ENCODE measurements around the gene GCNA. TPM values are rescaled to one million over a fixed set of nuclear protein-coding genes. Genes with fewer than 3 reads are reported as not detected.

Gene GCNA
- total RNA-seq, 1 experiment from 2014 or later = 1.0 TPM

DNA sequence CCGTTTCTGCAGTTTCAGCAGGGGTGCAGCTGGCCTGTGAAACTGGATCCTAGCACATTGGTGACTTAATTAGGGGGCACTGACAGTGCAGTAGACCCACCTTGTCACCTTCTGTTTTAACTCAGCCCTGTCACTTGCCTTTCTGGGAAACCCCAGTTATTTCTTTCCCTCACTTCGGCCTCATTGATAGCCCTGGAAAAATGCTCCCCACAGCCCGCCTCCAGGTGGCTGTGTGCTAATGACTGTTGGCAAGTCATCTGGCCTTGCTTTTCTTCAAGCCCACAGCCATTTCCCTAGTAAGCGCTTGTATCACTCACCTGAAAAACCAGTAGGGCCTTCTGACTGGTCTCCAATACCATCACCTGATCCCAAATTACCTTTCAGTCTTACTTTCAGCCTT, 36.8 kb downstream of the GCNA start (continued):
- no peak for TF ChIP-seq PRDM15 (CRISPR knock-in tag; IDR thresholded peaks at IDR 0.05)
- TF ChIP-seq, protein P1, sequence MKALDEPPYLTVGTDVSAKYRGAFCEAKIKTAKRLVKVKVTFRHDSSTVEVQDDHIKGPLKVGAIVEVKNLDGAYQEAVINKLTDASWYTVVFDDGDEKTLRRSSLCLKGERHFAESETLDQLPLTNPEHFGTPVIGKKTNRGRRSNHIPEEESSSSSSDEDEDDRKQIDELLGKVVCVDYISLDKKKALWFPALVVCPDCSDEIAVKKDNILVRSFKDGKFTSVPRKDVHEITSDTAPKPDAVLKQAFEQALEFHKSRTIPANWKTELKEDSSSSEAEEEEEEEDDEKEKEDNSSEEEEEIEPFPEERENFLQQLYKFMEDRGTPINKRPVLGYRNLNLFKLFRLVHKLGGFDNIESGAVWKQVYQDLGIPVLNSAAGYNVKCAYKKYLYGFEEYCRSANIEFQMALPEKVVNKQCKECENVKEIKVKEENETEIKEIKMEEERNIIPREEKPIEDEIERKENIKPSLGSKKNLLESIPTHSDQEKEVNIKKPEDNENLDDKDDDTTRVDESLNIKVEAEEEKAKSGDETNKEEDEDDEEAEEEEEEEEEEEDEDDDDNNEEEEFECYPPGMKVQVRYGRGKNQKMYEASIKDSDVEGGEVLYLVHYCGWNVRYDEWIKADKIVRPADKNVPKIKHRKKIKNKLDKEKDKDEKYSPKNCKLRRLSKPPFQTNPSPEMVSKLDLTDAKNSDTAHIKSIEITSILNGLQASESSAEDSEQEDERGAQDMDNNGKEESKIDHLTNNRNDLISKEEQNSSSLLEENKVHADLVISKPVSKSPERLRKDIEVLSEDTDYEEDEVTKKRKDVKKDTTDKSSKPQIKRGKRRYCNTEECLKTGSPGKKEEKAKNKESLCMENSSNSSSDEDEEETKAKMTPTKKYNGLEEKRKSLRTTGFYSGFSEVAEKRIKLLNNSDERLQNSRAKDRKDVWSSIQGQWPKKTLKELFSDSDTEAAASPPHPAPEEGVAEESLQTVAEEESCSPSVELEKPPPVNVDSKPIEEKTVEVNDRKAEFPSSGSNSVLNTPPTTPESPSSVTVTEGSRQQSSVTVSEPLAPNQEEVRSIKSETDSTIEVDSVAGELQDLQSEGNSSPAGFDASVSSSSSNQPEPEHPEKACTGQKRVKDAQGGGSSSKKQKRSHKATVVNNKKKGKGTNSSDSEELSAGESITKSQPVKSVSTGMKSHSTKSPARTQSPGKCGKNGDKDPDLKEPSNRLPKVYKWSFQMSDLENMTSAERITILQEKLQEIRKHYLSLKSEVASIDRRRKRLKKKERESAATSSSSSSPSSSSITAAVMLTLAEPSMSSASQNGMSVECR (CRISPR knock-in tag; IDR thresholded peaks at IDR 0.05; ENCODE audit: borderline replicate concordance) = no peak

GRCh38 chrX:71615954-71616353, 37.7 kb downstream of the GCNA start:
- Mint-ChIP-seq H3K4me1 (no peaks in the 10 kb centered on the region), H3K27ac (no peak overlapping the region; the same call in 1 of the 2 replicates), H3K27me3 (ENCODE audit: low read depth) (no peaks in the 10 kb centered on the region), H3K4me3 (no peak overlapping the region), H3K36me3 (peaks cover 20% of the 10 kb centered on the region), H3K9me3 (no peaks in the 10 kb centered on the region)
- ATAC-seq (no peak), DNase-seq (ENCODE audit: low spot score) (no peak)
- ChIA-PET CTCF (no interaction called here), POLR2A (no interaction called here)
- TF ChIP-seq ZNF121 (CRISPR knock-in tag; IDR thresholded peaks at IDR 0.05) (no peak), NR2C2 (CRISPR knock-in tag; IDR thresholded peaks at IDR 0.05) (no peak), ZNF423 (CRISPR knock-in tag; IDR thresholded peaks at IDR 0.05) (no peak), SMAD3 (CRISPR knock-in tag; IDR thresholded peaks at IDR 0.05; ENCODE audit: borderline replicate concordance) (no peak), RELA (CRISPR knock-in tag; IDR thresholded peaks at IDR 0.05; ENCODE audit: borderline replicate concordance) (no peak), CDX4 (CRISPR knock-in tag; IDR thresholded peaks at IDR 0.05; ENCODE audit: borderline replicate concordance) (no peak), HMGXB4 (CRISPR knock-in tag; IDR thresholded peaks at IDR 0.05) (no peak), RORB (CRISPR knock-in tag; IDR thresholded peaks at IDR 0.05) (no peak), FOXK1 (CRISPR knock-in tag; IDR thresholded peaks at IDR 0.05) (no peak), FOXP1 (CRISPR knock-in tag; IDR thresholded peaks at IDR 0.05; ENCODE audit: borderline replicate concordance) (no peak), JAZF1 (CRISPR knock-in tag; IDR thresholded peaks at IDR 0.05) (no peak), CREM (CRISPR knock-in tag; IDR thresholded peaks at IDR 0.05) (no peak)
- TF ChIP-seq, protein P2, sequence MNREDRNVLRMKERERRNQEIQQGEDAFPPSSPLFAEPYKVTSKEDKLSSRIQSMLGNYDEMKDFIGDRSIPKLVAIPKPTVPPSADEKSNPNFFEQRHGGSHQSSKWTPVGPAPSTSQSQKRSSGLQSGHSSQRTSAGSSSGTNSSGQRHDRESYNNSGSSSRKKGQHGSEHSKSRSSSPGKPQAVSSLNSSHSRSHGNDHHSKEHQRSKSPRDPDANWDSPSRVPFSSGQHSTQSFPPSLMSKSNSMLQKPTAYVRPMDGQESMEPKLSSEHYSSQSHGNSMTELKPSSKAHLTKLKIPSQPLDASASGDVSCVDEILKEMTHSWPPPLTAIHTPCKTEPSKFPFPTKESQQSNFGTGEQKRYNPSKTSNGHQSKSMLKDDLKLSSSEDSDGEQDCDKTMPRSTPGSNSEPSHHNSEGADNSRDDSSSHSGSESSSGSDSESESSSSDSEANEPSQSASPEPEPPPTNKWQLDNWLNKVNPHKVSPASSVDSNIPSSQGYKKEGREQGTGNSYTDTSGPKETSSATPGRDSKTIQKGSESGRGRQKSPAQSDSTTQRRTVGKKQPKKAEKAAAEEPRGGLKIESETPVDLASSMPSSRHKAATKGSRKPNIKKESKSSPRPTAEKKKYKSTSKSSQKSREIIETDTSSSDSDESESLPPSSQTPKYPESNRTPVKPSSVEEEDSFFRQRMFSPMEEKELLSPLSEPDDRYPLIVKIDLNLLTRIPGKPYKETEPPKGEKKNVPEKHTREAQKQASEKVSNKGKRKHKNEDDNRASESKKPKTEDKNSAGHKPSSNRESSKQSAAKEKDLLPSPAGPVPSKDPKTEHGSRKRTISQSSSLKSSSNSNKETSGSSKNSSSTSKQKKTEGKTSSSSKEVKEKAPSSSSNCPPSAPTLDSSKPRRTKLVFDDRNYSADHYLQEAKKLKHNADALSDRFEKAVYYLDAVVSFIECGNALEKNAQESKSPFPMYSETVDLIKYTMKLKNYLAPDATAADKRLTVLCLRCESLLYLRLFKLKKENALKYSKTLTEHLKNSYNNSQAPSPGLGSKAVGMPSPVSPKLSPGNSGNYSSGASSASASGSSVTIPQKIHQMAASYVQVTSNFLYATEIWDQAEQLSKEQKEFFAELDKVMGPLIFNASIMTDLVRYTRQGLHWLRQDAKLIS (CRISPR knock-in tag; IDR thresholded peaks at IDR 0.05; ENCODE audit: borderline replicate concordance) = no peak
- TF ChIP-seq, protein P1 (CRISPR knock-in tag; IDR thresholded peaks at IDR 0.05; ENCODE audit: borderline replicate concordance) = no peak

Data from WTC11 (cell line).